ENCODE measurements around the gene OLIG2.

- no peak for TF ChIP-seq CTCF (IDR thresholded peaks at IDR 0.05)
- TF ChIP-seq EP300 (IDR thresholded peaks at IDR 0.05) = no peak
Observed at GRCh38 chr21:33037501-33037900, 11.8 kb downstream of the OLIG2 start.

Measured in gastroesophageal sphincter (tissue), 3 donors.